ENCODE results near the gene JUND. TPM values are rescaled to one million over a fixed set of nuclear protein-coding genes. Genes with fewer than 3 reads are reported as not detected.

JUND gene
- total and polyA plus RNA-seq, 4 donors, result 161 to 290 (median 207) TPM

GRCh38 chr19:18233224-18233825 lies 48.1 kb downstream of the JUND start:
- no peak overlapping the region for H3K27ac ChIP-seq (ENCODE audit: low read depth in 1 of 2, low read length in 1 of 2)
- ATAC-seq (ENCODE audit: insufficient read depth, low FRiP score), result no peak
- no peak overlapping the region for H3K9ac ChIP-seq (ENCODE audit: insufficient read depth in 1 of 2, low read length in 2 of 2)
- 14 to 18% methylated on average over 37 of the region's 37 CpGs for WGBS, 2 donors
- no peak overlapping the region for H3K4me3 ChIP-seq
- TF ChIP-seq, protein P1, sequence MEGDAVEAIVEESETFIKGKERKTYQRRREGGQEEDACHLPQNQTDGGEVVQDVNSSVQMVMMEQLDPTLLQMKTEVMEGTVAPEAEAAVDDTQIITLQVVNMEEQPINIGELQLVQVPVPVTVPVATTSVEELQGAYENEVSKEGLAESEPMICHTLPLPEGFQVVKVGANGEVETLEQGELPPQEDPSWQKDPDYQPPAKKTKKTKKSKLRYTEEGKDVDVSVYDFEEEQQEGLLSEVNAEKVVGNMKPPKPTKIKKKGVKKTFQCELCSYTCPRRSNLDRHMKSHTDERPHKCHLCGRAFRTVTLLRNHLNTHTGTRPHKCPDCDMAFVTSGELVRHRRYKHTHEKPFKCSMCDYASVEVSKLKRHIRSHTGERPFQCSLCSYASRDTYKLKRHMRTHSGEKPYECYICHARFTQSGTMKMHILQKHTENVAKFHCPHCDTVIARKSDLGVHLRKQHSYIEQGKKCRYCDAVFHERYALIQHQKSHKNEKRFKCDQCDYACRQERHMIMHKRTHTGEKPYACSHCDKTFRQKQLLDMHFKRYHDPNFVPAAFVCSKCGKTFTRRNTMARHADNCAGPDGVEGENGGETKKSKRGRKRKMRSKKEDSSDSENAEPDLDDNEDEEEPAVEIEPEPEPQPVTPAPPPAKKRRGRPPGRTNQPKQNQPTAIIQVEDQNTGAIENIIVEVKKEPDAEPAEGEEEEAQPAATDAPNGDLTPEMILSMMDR (IDR thresholded peaks at IDR 0.05; ENCODE audit: control extremely low read depth, extremely low read depth), result no peak
- H3K9me3 ChIP-seq (ENCODE audit: control insufficient read depth in 4 of 4, insufficient read depth in 3 of 4, low read length in 3 of 4), result peaks cover 0 to 16% (median 0%) of the 10 kb centered on the region in 4 donors
- no peaks in the 10 kb centered on the region for H3K36me3 ChIP-seq (ENCODE audit: control insufficient read depth in 4 of 4, insufficient read depth in 4 of 4, low read length in 4 of 4)
- peaks cover 0 to 1% (median 0%) of the 10 kb centered on the region in 5 donors for H3K4me1 ChIP-seq (ENCODE audit: control insufficient read depth in 5 of 5, insufficient read depth in 5 of 5, low read length in 5 of 5)
- peak; percentile 46 to 63 (median 56) for DNase-seq
- H3K27me3 ChIP-seq (ENCODE audit: control insufficient read depth in 3 of 3, insufficient read depth in 3 of 3, low read length in 2 of 3), result peaks cover 0 to 26% (median 4%) of the 10 kb centered on the region in 3 donors

DNA sequence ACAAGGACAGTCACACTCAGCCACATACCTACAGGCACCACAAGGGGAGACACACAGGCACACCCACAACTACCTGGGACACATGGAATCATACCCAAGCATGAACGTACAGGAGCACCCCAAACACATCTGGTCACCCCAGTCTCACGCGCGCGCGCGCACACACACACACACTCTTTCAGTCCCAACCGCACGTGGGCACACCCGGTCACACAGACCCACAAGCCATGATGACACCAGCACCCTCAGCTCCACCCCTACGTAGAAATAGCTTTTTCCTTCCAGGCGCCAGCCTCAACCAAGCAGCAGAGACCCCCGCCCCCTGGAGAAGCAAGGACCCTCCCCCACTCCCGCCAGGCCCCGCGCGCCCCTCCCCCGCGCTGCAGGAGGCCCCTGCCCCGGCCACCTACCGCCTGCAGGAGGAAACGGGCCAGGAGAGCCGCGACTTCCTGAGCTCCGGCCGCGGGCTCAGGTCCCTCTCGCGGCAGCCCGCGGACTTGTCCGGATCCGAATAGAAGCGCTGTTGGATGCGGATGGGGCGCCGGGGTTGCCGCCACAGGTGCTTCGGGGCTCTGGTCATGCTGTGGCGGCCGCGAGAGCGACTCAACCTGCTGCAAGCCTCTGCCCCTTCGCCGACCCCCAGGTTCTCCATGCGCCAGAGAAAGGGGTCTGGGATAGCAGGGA lies 48.7 kb downstream of the JUND start:
- no peaks in the 10 kb centered on the region for H3K36me3 ChIP-seq (ENCODE audit: control insufficient read depth in 4 of 4, insufficient read depth in 4 of 4, low read length in 4 of 4)
- TF ChIP-seq, protein P1 (IDR thresholded peaks at IDR 0.05; ENCODE audit: control extremely low read depth, extremely low read depth), result no peak
- H3K4me3 ChIP-seq, result no peak overlapping the region
- H3K27me3 ChIP-seq (ENCODE audit: control insufficient read depth in 3 of 3, insufficient read depth in 3 of 3, low read length in 2 of 3), result peaks cover 0 to 26% (median 4%) of the 10 kb centered on the region in 3 donors
- no peak for DNase-seq
- 4 to 8% methylated on average over 45 to 46 of the region's 46 CpGs for WGBS, 2 donors
- H3K9ac ChIP-seq (ENCODE audit: insufficient read depth in 1 of 2, low read length in 2 of 2), result no peak overlapping the region
- H3K9me3 ChIP-seq (ENCODE audit: control insufficient read depth in 4 of 4, insufficient read depth in 3 of 4, low read length in 3 of 4), result peaks cover 0 to 16% (median 0%) of the 10 kb centered on the region in 4 donors
- H3K27ac ChIP-seq (ENCODE audit: low read depth in 1 of 2, low read length in 1 of 2), result no peak overlapping the region
- no peak for ATAC-seq (ENCODE audit: insufficient read depth, low FRiP score)
- H3K4me1 ChIP-seq (ENCODE audit: control insufficient read depth in 5 of 5, insufficient read depth in 5 of 5, low read length in 5 of 5), result peaks cover 0 to 1% (median 0%) of the 10 kb centered on the region in 5 donors

DNA sequence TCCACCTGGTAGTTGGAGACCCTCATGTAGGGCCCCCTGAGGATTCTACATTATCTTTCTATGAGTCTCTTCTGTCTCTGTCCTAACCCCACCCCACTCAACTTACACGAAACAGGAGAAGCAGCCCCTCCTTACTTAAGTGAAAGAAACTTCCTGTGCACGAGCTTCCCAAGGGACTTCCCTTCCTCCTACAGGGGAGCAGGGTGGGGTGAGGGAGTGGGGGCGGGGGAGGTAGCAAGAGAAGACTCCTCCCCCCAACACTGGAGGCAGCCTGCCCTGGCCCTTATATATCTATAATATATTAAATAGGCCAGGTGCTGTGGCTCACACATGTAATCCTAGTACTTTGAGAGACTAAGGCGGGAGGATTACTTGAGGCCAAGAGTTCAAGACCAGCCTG lies 49.6 kb downstream of the JUND start:
- no peak for ATAC-seq (ENCODE audit: insufficient read depth, low FRiP score)
- DNase-seq, result no peak
- no peaks in the 10 kb centered on the region for H3K4me1 ChIP-seq (ENCODE audit: control insufficient read depth in 5 of 5, insufficient read depth in 5 of 5, low read length in 5 of 5)

More for the DNA sequence above, 49.6 kb downstream of the JUND start:
- H3K9me3 ChIP-seq (ENCODE audit: control insufficient read depth in 4 of 4, insufficient read depth in 3 of 4, low read length in 3 of 4), result peaks cover 0 to 16% (median 0%) of the 10 kb centered on the region in 4 donors
- TF ChIP-seq, protein P1 (IDR thresholded peaks at IDR 0.05; ENCODE audit: control extremely low read depth, extremely low read depth), result no peak
- no peaks in the 10 kb centered on the region for H3K36me3 ChIP-seq (ENCODE audit: control insufficient read depth in 4 of 4, insufficient read depth in 4 of 4, low read length in 4 of 4)
- H3K9ac ChIP-seq (ENCODE audit: insufficient read depth in 1 of 2, low read length in 2 of 2), result no peak overlapping the region
- no peak overlapping the region for H3K27ac ChIP-seq (ENCODE audit: low read depth in 1 of 2, low read length in 1 of 2)
- WGBS, 2 donors, result 29 to 30% methylated on average over 4 of the region's 4 CpGs
- peaks cover 0 to 30% (median 8%) of the 10 kb centered on the region in 3 donors for H3K27me3 ChIP-seq (ENCODE audit: control insufficient read depth in 3 of 3, insufficient read depth in 3 of 3, low read length in 2 of 3)
- no peak overlapping the region for H3K4me3 ChIP-seq
